Duodenal mucosa (tissue), 2 donors: ENCODE results near the gene SURF1.
"Not testable (repeated sequence)": the region's sequence is repeated elsewhere in the genome, so short reads cannot be mapped to it uniquely, and the experiment has no call there.

Experiments used
- H3K27ac ChIP-seq: one replicate; pipeline ENCODE4 v1.7.0; 2013; ENCODE audit warnings: low read depth, low read length
- H3K27me3 ChIP-seq, 2 donors: one replicate each; pipeline ENCODE4 v1.7.0; 2013; ENCODE audit warnings: low read length in 2 of 2, control low read depth in 1 of 2; ENCODE audit not compliant: insufficient read depth in 2 of 2, control insufficient read depth in 1 of 2
- H3K36me3 ChIP-seq, 2 donors: one replicate each; pipeline ENCODE4 v1.7.0; 2013; ENCODE audit warnings: low read length in 2 of 2, control low read depth in 1 of 2; ENCODE audit not compliant: insufficient read depth in 2 of 2, control insufficient read depth in 1 of 2
- H3K4me1 ChIP-seq, 2 donors: one replicate each; pipeline ENCODE4 v1.7.0; 2013; ENCODE audit warnings: low read length in 2 of 2, control low read depth in 1 of 2; ENCODE audit not compliant: insufficient read depth in 2 of 2, control insufficient read depth in 1 of 2
- H3K4me3 ChIP-seq, 2 donors: one replicate each; pipeline ENCODE4 v1.7.0; 2013; ENCODE audit warnings: low read length in 2 of 2, low read depth in 1 of 2
- H3K9ac ChIP-seq, 2 donors: one replicate each; pipeline ENCODE4 v1.7.0; 2013; ENCODE audit warnings: low read length in 2 of 2, low read depth in 1 of 2
- H3K9me3 ChIP-seq, 2 donors: one replicate each; pipeline ENCODE4 v1.7.0; 2013; ENCODE audit warnings: low read length in 2 of 2, control low read depth in 1 of 2; ENCODE audit not compliant: control insufficient read depth in 1 of 2

Gene SURF1

DNA sequence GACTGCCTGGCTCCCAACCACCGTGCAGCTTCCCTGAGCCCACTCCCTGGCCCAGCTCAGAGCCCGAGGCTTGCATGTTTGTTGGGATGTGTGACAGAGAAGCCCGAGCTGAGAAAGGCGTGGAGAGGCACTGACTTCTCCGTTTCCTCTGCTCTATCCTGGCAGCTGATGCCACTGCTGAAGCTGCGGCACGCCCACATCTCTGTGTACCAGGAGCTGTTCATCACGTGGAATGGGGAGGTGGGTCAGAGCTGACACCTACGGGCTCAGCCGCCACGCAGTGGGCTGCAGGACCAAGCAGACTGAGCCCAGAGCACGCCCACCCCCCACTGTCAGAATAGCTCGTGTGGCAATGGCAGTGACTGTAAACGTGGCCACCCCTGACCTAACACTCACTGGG is 29.2 kb upstream of the SURF1 start:
- Histone ChIP-seq H3K27ac (no peak overlapping the region), H3K9ac (no peak overlapping the region), H3K27me3 (no peaks in the 10 kb centered on the region), H3K4me3 (no peak overlapping the region), H3K9me3 (no peaks in the 10 kb centered on the region), H3K36me3 (no peaks in the 10 kb centered on the region), H3K4me1 (no peaks in the 10 kb centered on the region)

DNA sequence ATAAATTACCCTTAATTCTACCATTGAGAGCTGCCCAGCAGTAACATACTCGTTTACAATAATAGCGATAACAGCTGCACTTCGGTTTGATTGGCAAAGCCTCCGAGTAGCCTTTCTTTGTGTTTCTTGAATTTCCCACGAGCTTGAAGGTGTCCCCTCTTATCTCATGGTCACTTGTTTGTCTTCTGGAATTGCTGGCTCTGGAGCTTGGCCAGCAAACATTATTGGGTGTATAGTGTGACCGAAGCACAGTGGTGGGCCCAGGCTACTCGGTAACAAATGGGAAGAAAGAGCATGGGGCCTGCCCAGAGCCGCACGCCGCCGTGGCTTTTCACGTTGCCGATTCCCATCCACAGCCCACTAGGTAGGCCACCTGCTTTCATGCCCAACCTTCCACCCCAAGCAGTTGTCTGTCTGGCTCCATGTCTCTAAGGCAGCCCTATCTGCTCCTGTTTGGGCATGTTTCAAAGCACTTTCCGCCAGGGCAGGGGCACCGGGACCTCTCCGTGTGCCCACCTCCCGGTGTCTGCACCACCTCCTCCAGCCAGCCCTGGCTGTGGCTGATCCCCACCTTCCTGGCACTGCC is 28.5 kb upstream of the SURF1 start:
- Histone ChIP-seq H3K4me1 (no peaks in the 10 kb centered on the region), H3K4me3 (no peak overlapping the region), H3K36me3 (no peaks in the 10 kb centered on the region), H3K9ac (no peak overlapping the region), H3K27me3 (no peaks in the 10 kb centered on the region), H3K9me3 (no peaks in the 10 kb centered on the region), H3K27ac (no peak overlapping the region)

DNA sequence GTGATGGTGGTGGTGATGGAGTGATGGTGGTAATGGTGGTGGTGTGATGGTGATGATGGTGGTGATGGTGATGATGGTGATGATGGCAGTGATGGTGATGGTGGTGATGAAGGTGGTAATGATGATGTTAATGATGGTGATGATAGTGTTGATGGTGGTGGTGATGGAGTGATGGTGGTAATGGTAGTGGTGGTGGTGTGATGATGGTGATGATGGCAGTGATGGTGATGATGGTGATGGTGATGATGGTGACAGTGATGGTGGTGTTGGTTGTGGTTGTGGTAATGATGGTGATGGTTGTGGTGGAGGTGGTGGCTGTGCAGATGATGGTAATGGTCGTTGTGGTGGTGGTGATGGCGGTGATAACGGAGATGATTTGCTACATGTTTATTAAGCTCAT is 27.2 kb upstream of the SURF1 start:
- Histone ChIP-seq H3K4me1 (no peaks in the 10 kb centered on the region), H3K9me3 (no peaks in the 10 kb centered on the region), H3K27me3 (no peaks in the 10 kb centered on the region), H3K4me3 (no peak overlapping the region), H3K27ac (no peak overlapping the region), H3K9ac (peak overlapping the region in 1 of 2 donors; percentile 13), H3K36me3 (no peaks in the 10 kb centered on the region)

DNA sequence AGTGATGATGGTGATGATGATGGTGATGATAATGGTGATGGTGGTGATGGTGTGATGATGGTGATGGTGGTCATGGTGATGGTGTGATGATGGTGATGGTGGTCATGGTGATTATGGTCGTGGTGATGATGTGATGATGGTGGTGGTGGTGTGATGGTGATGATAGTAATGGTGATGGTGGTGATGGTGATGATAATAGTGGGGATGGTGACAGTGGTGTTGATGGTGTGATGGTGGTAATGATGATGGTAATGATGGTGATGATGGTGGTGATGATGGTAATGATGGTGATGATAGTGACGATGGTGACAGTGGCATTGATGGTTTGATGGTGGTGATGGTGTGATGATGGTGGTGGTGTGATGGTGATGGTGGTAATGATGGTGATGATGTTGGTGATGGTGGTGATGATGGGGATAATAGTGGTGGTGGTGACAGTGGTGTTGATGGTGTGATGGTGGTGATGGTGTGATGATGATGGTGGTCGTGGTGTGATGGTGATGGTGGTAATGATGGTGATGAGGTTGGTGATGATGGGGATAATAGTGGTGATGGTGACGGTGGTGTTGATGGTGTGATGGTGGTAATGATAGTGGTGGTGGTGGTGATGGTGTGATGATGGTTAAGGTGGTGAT is 26.3 kb upstream of the SURF1 start:
- Histone ChIP-seq H3K27ac (no peak overlapping the region), H3K9ac (no peak overlapping the region), H3K36me3 (no peaks in the 10 kb centered on the region), H3K9me3 (no peaks in the 10 kb centered on the region), H3K4me1 (no peaks in the 10 kb centered on the region), H3K4me3 (no peak overlapping the region), H3K27me3 (no peaks in the 10 kb centered on the region)

DNA sequence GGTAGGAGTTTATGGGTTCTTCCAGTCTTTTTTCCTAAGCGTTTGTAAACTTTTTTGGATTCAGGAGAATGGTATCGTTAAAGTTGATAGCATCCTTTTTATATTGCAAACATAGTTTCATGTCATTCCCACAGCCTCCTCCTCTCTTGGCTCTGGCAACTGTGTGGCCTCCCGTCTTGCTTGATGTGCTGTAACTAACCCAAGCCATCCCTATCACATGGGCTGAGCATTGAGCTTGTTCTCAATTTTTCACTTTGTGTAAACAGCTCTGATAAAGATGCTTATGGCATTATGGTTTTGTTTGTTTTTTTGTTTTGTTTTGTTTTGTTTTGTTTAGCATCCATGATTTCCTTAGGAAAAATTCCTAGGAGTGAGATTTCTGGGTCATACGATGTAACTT is 24.4 kb upstream of the SURF1 start:
- no peaks in the 10 kb centered on the region for H3K9me3 ChIP-seq
- no peak overlapping the region for H3K4me3 ChIP-seq

DNA sequence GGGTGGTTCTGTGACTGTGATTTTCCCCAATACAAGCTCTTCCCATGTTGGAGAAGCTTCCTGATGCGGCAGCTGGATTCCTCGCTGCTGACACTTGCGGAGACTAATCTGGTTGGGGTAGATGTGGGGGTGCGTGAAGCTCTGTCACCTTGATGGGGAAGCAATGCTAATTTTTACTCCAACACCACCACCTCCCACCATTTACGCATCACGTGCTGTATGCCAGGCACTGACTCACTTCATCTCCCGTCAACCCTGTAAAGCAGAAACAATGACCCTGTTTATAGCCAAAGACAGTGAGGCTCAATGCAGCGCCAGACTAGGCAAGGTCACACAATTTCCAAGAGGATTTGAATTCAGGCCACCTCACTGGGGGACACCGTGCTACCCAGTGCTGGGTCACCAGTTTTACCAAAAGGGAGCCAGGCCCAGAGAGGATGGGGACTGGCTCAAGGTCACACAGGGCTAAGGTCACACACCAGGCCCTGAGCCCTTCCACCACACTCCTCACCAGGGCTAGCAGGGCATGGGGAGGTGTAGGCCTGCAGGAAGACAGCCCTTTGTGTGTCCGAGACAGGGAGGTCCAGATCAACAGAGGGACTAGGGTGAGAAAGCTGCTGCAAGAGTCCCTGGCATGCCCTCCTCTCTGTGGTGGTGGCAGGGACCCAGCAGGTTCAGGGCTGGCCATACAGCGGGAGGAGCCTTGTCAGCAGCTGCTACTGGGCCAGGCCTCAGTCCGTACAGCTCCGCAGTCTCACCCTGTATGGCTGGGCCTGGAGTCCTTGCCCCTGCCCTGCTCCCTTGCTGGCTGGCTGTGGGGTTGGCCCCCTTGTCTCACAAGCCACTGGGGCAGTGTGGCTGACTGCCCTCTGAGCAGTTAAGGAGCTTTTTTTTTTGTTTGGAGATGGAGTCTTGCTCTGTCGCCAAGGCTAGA is 23.1 kb upstream of the SURF1 start:
- Histone ChIP-seq H3K27me3 (no peaks in the 10 kb centered on the region), H3K27ac (no peak overlapping the region), H3K36me3 (no peaks in the 10 kb centered on the region), H3K4me3 (no peak overlapping the region), H3K4me1 (peaks cover 0 to 11% of the 10 kb centered on the region in 2 donors), H3K9me3 (no peaks in the 10 kb centered on the region), H3K9ac (no peak overlapping the region)

More for the DNA sequence above, 24.4 kb upstream of the SURF1 start:
- H3K27me3 ChIP-seq = no peaks in the 10 kb centered on the region
- H3K9ac ChIP-seq = no peak overlapping the region
- H3K36me3 ChIP-seq = no peaks in the 10 kb centered on the region
- H3K27ac ChIP-seq = no peak overlapping the region
- peaks cover 0 to 5% of the 10 kb centered on the region in 2 donors for H3K4me1 ChIP-seq

DNA sequence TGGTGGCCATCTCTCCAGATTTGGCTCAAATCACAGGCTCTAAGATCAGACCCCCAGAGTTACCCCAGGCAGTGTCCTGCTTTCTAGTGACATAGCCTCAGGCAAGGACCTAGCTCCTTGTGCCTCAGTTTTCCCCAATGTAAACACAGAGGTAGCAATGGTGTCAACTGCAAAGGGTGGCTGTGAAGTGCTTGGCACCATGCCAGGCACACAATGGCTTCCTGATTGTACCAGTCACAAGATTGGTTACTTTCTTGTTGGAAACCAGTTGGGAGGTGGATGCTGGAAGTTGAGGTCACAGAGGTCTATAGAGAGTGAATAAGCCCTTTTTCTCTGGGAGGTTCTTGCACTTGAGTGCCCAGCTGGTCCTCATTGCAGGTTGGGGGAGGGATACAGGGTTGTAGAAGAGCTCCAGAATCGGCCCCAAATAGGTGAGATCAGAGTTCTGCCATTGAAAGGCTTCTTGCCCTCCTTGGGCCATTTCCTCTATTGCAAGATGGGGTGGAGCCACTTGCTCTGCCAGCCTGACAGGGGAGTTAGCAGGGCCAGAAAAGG is 22.2 kb upstream of the SURF1 start:
- Histone ChIP-seq H3K27ac (no peak overlapping the region), H3K36me3 (no peaks in the 10 kb centered on the region), H3K4me3 (no peak overlapping the region), H3K4me1 (peaks cover 3 to 19% of the 10 kb centered on the region in 2 donors), H3K9me3 (no peaks in the 10 kb centered on the region), H3K9ac (no peak overlapping the region), H3K27me3 (no peaks in the 10 kb centered on the region)

DNA sequence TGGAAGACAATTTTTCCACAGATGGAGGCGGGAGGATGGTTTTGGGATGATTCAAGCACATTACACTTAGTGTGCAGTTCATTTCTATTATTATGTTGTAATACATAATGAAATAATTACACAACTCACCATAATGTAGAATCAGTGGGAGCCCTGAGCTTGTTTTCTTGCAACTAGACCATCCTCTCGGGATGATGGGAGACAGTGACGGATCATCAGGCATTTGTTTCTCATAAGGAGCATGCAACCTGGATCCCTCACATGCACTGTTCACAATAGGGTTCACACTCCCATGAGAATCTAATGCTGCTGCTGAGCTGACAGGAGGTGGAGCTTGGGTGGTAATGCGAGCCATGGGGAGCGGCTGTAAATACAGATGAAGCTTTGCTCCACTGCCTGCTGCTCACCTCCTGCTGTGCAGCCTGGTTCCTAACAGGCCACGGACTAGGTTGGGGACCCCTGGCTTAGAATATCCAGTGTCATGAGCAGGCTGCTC is 21.5 kb upstream of the SURF1 start:
- Histone ChIP-seq H3K4me1 (peaks cover 8 to 27% of the 10 kb centered on the region in 2 donors), H3K9me3 (no peaks in the 10 kb centered on the region), H3K27me3 (no peaks in the 10 kb centered on the region), H3K36me3 (peaks cover under 1 to 7% of the 10 kb centered on the region in 2 donors), H3K4me3 (no peak overlapping the region), H3K9ac (no peak overlapping the region), H3K27ac (no peak overlapping the region)

DNA sequence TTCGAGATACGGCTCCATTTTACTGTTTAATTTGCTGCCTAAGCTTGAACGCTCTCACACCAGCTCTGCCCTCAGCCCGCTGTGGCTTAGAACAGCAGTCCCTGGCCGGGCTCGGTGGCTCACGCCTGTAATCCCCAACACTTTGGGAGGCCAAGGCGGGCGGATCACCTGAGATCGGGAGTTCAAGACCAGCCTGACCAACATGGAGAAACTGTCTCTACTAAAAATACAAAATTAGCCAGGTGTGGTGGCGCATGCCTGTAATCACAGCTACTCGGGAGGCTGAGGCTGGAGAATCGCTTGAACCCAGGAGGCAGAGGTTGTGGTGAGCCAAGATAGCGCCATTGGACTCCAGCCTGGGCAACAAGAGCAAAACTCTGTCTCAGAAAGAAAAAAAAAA is 21.0 kb upstream of the SURF1 start:
- Histone ChIP-seq H3K36me3 (peaks cover 6 to 12% of the 10 kb centered on the region in 2 donors), H3K4me1 (peaks cover 13 to 32% of the 10 kb centered on the region in 2 donors)
- H3K27me3 ChIP-seq, H3K27ac ChIP-seq, H3K4me3 ChIP-seq, H3K9ac ChIP-seq, H3K9me3 ChIP-seq: not testable (repeated sequence)
